Measurements from ENCODE around the gene STMN3.

Gene STMN3
- 53.3 to 98.5 reads per million in 2 donors for total RNA-seq

- peak; percentile 45 to 75 (median 53) for DNase-seq
These were observed at the start of gene STMN3 for GRCh38 chr20:63653041-63653973. STMN3 (minus strand) TSS chr20:63653424; CDS start chr20:63653345, 79 bp downstream.

GRCh38 chr20:63702036-63702665, 48.9 kb upstream of the STMN3 start:
- no peak for DNase-seq

DNA sequence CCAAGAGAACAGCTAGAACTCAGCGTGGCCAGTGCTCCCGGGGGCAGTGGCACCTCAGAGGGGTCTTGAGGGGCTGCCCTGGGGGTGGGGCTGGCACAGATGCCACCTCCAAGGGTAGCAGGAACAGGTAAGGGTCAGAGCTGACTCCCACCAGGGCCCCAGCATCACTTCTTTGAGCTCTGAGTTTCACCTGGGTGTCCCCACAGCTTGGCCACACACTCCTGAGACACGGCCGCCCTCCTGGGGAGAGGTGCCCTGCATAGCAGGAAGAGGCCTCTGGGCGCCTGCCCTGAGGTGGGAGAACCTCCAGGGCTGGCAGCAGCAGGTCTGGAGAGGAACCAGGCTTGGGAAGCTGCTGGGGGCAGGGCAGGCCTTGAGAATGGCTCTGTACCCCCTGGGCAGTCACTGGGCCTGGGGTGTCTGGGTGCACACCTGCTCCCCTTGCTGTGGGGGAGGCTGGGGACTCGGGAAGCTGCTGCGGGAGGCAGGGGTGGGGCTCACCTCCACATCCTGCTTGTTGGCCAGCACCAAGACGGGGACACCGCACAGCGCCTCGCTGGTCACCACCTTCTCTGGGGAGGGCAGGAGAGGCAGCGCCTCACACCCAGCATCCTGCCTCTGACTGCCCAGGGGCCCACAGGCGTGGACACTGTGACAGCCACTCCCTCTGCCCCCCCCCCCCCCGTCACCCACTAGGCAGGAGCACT, 48.3 kb upstream of the STMN3 start:
- DNase-seq, result peak in 1 of 5 experiments; percentile 28

DNA sequence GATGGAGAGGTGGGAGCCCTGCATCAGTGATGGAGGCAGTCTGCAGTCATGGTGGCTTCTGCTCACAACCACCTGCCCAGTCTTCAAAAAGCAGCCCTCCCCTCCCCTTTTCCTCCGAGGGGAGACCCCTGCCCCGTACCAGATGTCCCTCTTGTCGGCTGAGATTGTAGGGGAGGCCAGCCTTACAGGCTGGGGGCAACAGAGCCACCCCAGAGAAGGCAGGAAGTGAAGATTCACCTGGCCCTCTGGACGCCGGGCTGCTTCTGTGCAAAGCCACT, 47.8 kb upstream of the STMN3 start:
- DNase-seq, result no peak

- DNase-seq, result no peak
These were observed 47.2 kb upstream of the STMN3 start for GRCh38 chr20:63700199-63701050.

- no peak for DNase-seq
These were observed 46.4 kb upstream of the STMN3 start for GRCh38 chr20:63699466-63700198.

DNA sequence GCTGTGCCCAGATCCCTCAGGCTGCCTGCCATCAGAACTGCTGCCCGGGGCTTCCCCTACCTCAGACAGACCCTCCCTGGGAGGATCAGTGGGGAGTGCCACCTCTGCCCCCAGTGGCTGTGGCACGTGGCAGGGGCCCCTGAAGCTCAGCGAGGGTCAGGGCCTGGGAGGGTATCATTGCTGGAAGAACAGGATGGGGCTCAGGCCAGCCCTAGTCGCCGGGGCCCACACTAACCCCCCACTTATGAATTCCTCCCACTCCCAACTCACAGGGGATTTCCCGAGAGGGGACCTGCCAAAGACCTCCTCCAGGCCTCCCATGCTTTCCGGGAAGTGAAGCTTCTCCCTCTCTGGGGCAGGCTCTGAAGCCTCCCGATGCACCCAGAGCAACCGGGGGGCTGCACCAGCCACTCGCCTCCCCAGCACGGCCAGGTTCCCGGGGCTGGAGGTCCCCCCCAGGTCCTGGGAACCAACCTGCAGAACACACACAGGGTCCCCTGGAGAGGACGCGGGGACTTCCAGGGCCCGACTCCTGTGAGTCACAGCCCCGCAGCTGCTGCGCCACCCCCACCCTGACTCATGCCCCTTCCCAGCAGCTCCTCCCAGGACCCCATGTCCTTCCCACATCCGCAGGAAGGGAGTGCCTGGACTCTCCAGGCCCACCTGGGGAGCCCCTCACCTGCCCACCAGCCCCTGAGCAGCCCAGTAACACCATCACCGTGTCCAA, 45.7 kb upstream of the STMN3 start:
- peak in 1 of 5 experiments; percentile 39 for DNase-seq

- no peak for DNase-seq
These were observed 44.8 kb upstream of the STMN3 start for GRCh38 chr20:63697868-63698545.

- DNase-seq, result no peak
These were observed 44.2 kb upstream of the STMN3 start for GRCh38 chr20:63697357-63697867.

- DNase-seq, result peak in 1 of 5 experiments; percentile 31
These were observed 43.6 kb upstream of the STMN3 start, which contains the start of gene TNFRSF6B for GRCh38 chr20:63696628-63697356. TNFRSF6B (plus strand) TSS chr20:63696652; CDS start chr20:63696768, 116 bp downstream.

GRCh38 chr20:63696306-63696627, 43.0 kb upstream of the STMN3 start:
- DNase-seq, result peak in 1 of 5 experiments; percentile 35

GRCh38 chr20:63695424-63696305, 42.4 kb upstream of the STMN3 start:
- DNase-seq, result no peak

GRCh38 chr20:63694584-63695423, 41.6 kb upstream of the STMN3 start:
- no peak for DNase-seq

DNA sequence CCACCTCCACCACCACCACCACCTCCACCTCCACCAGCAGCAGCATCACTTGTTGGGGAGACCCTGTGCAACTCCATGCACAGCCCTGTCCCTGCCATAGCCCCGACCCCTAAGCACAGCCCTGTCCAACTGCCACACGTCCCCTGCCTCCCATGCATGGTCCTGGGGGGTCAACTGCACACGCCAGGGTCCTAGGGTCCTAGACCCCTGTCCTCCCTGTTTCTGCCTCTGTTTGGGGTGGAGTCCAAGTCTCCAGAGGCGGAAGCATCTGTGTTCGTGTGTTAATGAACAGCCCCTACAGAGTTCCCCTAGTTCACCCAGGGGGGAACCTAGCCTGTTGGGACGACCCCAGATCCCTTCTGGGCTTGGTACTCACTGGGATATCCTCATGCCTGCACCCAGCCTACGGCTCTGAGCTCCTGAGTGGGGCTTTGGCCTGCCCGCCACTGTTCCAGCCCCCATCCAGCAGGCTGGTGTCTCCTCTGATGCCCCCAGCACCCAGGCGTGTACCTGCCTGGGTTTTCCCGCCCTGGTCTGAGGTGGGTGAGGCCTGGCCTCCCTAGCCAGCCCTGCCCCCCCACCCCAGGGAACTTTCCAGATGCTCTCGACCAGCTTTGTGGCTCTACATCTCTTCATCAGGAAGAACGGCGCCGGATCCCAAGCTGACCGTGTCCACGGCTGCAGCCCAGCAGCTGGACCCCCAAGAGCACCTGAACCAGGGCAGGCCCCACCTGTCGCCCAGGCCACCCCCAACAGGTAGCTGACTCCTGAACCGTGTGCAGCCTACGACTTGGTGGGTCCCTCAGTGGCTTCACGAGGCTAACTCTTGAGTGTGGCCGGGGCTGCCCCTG, 40.7 kb upstream of the STMN3 start:
- no peak for DNase-seq

- DNase-seq, result no peak
These were observed 40.0 kb upstream of the STMN3 start for GRCh38 chr20:63693083-63693732.

Measured in T-helper 2 cell (primary cell).